H9 (cell line): ENCODE data around the gene MTMR1. TPM values are rescaled to one million over a fixed set of nuclear protein-coding genes. Genes with fewer than 3 reads are reported as not detected.

ENCODE experiments used
- DNase-seq: peaks from one replicate; pipeline ENCODE4 v3.0.0-alpha.2; 2017
- H2AFZ ChIP-seq: one replicate; pipeline ENCODE4 v1.6.1; 2013; ENCODE audit warnings: mild to moderate bottlenecking, low read length, control low read depth, moderate library complexity
- H2AK5ac ChIP-seq: 2 replicates; pipeline ENCODE4 v1.6.1; 2013; ENCODE audit warnings: low read length, control low read depth, mixed read lengths; ENCODE audit not compliant: insufficient read length
- H2BK120ac ChIP-seq: one replicate; pipeline ENCODE4 v1.6.1; 2013; ENCODE audit warnings: low read depth, mild to moderate bottlenecking, low read length, control low read depth, inconsistent platforms; ENCODE audit not compliant: poor library complexity, severe bottlenecking
- H2BK12ac ChIP-seq: 2 replicates; pipeline ENCODE4 v1.6.1; 2013; ENCODE audit warnings: low read length, control low read depth, mixed read lengths, low read depth; ENCODE audit not compliant: insufficient read length
- H2BK15ac ChIP-seq: 2 replicates; pipeline ENCODE4 v1.6.1; 2013; ENCODE audit warnings: low read depth, low read length, control low read depth
- H2BK20ac ChIP-seq: one replicate; pipeline ENCODE4 v1.6.1; 2013; ENCODE audit warnings: low read depth, mild to moderate bottlenecking, low read length, control low read depth, inconsistent platforms; ENCODE audit not compliant: poor library complexity, severe bottlenecking
- H2BK5ac ChIP-seq: 2 replicates; pipeline ENCODE4 v1.6.1; 2013; ENCODE audit warnings: low read length, control low read depth, mixed read lengths; ENCODE audit not compliant: insufficient read length
- H3K14ac ChIP-seq: 2 replicates; pipeline ENCODE4 v1.6.1; 2013; ENCODE audit warnings: low read length, control low read depth; ENCODE audit not compliant: insufficient read depth
- H3K18ac ChIP-seq: 2 replicates; pipeline ENCODE4 v1.6.1; 2013; ENCODE audit warnings: low read depth, mild to moderate bottlenecking, mixed read lengths, low read length, control low read depth; ENCODE audit not compliant: insufficient read length
- H3K23ac ChIP-seq: 2 replicates; pipeline ENCODE4 v1.6.1; 2013; ENCODE audit warnings: low read length, control low read depth, mixed read lengths, low read depth; ENCODE audit not compliant: insufficient read length
- H3K23me2 ChIP-seq: 2 replicates; pipeline ENCODE4 v1.6.1; 2013; ENCODE audit warnings: low read depth, mild to moderate bottlenecking, mixed read lengths, low read length, control low read depth; ENCODE audit not compliant: insufficient read length, poor library complexity, severe bottlenecking
- H3K27ac ChIP-seq: 2 replicates; pipeline ENCODE4 v1.5.1; 2013; ENCODE audit warnings: low read length, control low read depth, mixed read lengths, low read depth; ENCODE audit not compliant: insufficient read length
- H3K27me3 ChIP-seq: 2 replicates; pipeline ENCODE4 v1.6.1; 2013; ENCODE audit warnings: low read length, control low read depth, inconsistent platforms; ENCODE audit not compliant: insufficient read depth
- H3K4ac ChIP-seq: 2 replicates; pipeline ENCODE4 v1.6.1; 2013; ENCODE audit warnings: low read depth, mild to moderate bottlenecking, control low read depth, inconsistent platforms, low read length, moderate library complexity
- H3K4me1 ChIP-seq: 2 replicates; pipeline ENCODE4 v1.6.1; 2013; ENCODE audit warnings: low read length, control low read depth, inconsistent platforms; ENCODE audit not compliant: insufficient read depth
- H3K4me2 ChIP-seq: 2 replicates; pipeline ENCODE4 v1.6.1; 2013; ENCODE audit warnings: low read length, control low read depth, mixed read lengths; ENCODE audit not compliant: insufficient read length, insufficient read depth
- H3K56ac ChIP-seq: 2 replicates; pipeline ENCODE4 v1.6.1; 2013; ENCODE audit warnings: low read depth, mild to moderate bottlenecking, mixed read lengths, low read length, control low read depth; ENCODE audit not compliant: insufficient read length
- H3K79me1 ChIP-seq: 2 replicates; pipeline ENCODE4 v1.6.1; 2013; ENCODE audit warnings: low read depth, mild to moderate bottlenecking, moderate library complexity, low read length, control low read depth, inconsistent platforms; ENCODE audit not compliant: insufficient read depth, poor library complexity, severe bottlenecking
- H3K79me2 ChIP-seq: 2 replicates; pipeline ENCODE4 v1.6.1; 2013; ENCODE audit warnings: low read length, control low read depth, inconsistent platforms; ENCODE audit not compliant: insufficient read depth
- H3K9ac ChIP-seq: 2 replicates; pipeline ENCODE4 v1.6.1; 2013; ENCODE audit warnings: low read length, control low read depth, mixed read lengths; ENCODE audit not compliant: insufficient read length; ENCODE audit errors: extremely low read depth
- H3K9me3 ChIP-seq: one replicate; pipeline ENCODE4 v1.6.1; 2013; ENCODE audit warnings: low read depth, low read length, inconsistent platforms; ENCODE audit not compliant: control insufficient read depth
- H3T11ph ChIP-seq: one replicate; pipeline ENCODE4 v1.6.1; 2013; ENCODE audit warnings: mild to moderate bottlenecking, low read length, control low read depth, inconsistent platforms
- H4K20me1 ChIP-seq: one replicate; pipeline ENCODE4 v1.6.1; 2013; ENCODE audit not compliant: control insufficient read depth, insufficient read length, insufficient read depth
- H4K5ac ChIP-seq: 2 replicates; pipeline ENCODE4 v1.6.1; 2013; ENCODE audit warnings: low read depth, mild to moderate bottlenecking, mixed read lengths, low read length, control low read depth; ENCODE audit not compliant: insufficient read length
- H4K8ac ChIP-seq: replicated peaks from 2 replicates; pipeline ENCODE4 v1.6.1; 2013; ENCODE audit warnings: low read length, control low read depth, mixed read lengths, low read depth; ENCODE audit not compliant: insufficient read length
- H4K91ac ChIP-seq: 2 replicates; pipeline ENCODE4 v1.6.1; 2013; ENCODE audit warnings: low read depth, mild to moderate bottlenecking, moderate library complexity, mixed read lengths, low read length, control low read depth; ENCODE audit not compliant: insufficient read length
- H3K27ac Mint-ChIP-seq, 3 experiments: 2 replicates in 2 of 3; 3 replicates in 1 of 3; pipeline ENCODE4 v1.8.0; 2020 to 2021; ENCODE audit warnings: mixed read lengths in 3 of 3, mild to moderate bottlenecking in 1 of 3, moderate library complexity in 1 of 3
- H3K27me3 Mint-ChIP-seq: 2 replicates; pipeline ENCODE4 v1.8.0; 2021; ENCODE audit warnings: low read depth, mild to moderate bottlenecking, moderate library complexity, mixed read lengths
- H3K36me3 Mint-ChIP-seq, 3 experiments: 2 replicates in 2 of 3; 3 replicates in 1 of 3; pipeline ENCODE4 v1.8.0; 2020 to 2021; ENCODE audit warnings: low read depth in 3 of 3, mixed read lengths in 3 of 3; ENCODE audit not compliant: insufficient read depth in 1 of 3
- H3K4me1 Mint-ChIP-seq, 2 experiments: 2 replicates each; pipeline ENCODE4 v1.8.0; 2020; ENCODE audit warnings: mixed read lengths in 2 of 2
- H3K4me3 Mint-ChIP-seq, 2 experiments: 2 replicates in 1 of 2; 3 replicates in 1 of 2; pipeline ENCODE4 v1.8.0; 2020 to 2021; ENCODE audit warnings: mild to moderate bottlenecking in 2 of 2, mixed read lengths in 2 of 2, moderate library complexity in 1 of 2
- H3K9me3 Mint-ChIP-seq, 2 experiments: 2 replicates in 1 of 2; 3 replicates in 1 of 2; pipeline ENCODE4 v1.8.0; 2020; ENCODE audit warnings: mild to moderate bottlenecking in 2 of 2, mixed read lengths in 2 of 2, moderate library complexity in 1 of 2
- WGBS: extraction: QIAGEN DNeasy Blood & Tissue Kit; methylation state at CpG from one replicate; pipeline ENCODE4 v1.1.7; 2013; ENCODE audit warnings: missing lambda C conversion rate, low lambda C conversion rate, mixed read lengths; ENCODE audit not compliant: insufficient read length; ENCODE audit errors: extremely low coverage; 5-methylcytosine and 5-hydroxymethylcytosine counted together
- total RNA-seq: library from RNA; stranded (reverse); gene quantifications from 2 replicates; pipeline ENCODE4 v1.2.1, GENCODE V29; 2021
- TF ChIP-seq, protein P1 (sequence below): fragments of 200-600 bp; sonication (generic); conservative IDR thresholded peaks from 3 replicates; pipeline ENCODE4 v1.8.0; 2021; ENCODE audit warnings: antibody characterized with exemption, mild to moderate bottlenecking

MTMR1 gene
- total RNA-seq, 1 experiment from 2014 or later: 25.2 TPM

DNA sequence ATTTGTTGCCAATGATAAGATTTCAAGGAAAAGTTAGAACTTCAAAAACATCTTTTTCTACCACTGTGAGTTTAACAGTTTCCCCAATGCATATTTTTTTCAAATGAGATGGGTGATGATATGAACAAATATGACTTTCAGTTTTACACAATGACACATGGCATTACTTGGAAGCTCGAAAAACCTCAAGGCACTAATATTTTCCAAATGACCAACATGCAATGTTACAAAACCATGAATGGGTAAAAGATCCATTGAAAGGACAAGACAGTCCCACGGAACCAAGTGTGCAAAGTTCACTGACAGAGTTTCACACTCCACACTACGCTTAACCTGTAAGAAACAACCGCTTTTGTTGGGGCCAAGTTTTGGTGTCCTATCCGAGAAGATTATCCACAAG, 120.7 kb downstream of the MTMR1 start:
- H3K9me3 ChIP-seq: no peaks in the 10 kb centered on the region
- H3K27me3 ChIP-seq: no peaks in the 10 kb centered on the region
- Mint-ChIP-seq H3K27me3 (no peaks in the 10 kb centered on the region), H3K4me3 (no peak overlapping the region), H3K36me3 (peaks cover 10 to 14% (median 14%) of the 10 kb centered on the region in 3 experiments), H3K4me1 (no peaks in the 10 kb centered on the region), H3K9me3 (peaks cover 28 to 46% of the 10 kb centered on the region in 2 experiments), H3K27ac (no peak overlapping the region)
- WGBS: no CpG with 5 or more reads among the region's 5 CpGs
- no peak overlapping the region for H3K56ac ChIP-seq
- H4K8ac ChIP-seq: no peak overlapping the region
- no peak overlapping the region for H3K14ac ChIP-seq
- H3K4me2 ChIP-seq: no peak overlapping the region
- H3K4ac ChIP-seq: no peak overlapping the region
- H4K20me1 ChIP-seq: no peaks in the 10 kb centered on the region
- H2BK120ac ChIP-seq: no peak overlapping the region
- H3K23ac ChIP-seq: no peak overlapping the region
- no peak overlapping the region for H3K9ac ChIP-seq
- H3K79me2 ChIP-seq: no peaks in the 10 kb centered on the region
- no peak for DNase-seq
- no peak overlapping the region for H2AFZ ChIP-seq
- H3K27ac ChIP-seq: no peak overlapping the region
- no peaks in the 10 kb centered on the region for H3K23me2 ChIP-seq
- H3K4me1 ChIP-seq: no peaks in the 10 kb centered on the region
- no peak overlapping the region for H2BK15ac ChIP-seq
- H3K18ac ChIP-seq: no peak overlapping the region
- H4K91ac ChIP-seq: no peak overlapping the region
- no peak overlapping the region for H3T11ph ChIP-seq
- H2BK20ac ChIP-seq: no peak overlapping the region
- TF ChIP-seq, protein P1, sequence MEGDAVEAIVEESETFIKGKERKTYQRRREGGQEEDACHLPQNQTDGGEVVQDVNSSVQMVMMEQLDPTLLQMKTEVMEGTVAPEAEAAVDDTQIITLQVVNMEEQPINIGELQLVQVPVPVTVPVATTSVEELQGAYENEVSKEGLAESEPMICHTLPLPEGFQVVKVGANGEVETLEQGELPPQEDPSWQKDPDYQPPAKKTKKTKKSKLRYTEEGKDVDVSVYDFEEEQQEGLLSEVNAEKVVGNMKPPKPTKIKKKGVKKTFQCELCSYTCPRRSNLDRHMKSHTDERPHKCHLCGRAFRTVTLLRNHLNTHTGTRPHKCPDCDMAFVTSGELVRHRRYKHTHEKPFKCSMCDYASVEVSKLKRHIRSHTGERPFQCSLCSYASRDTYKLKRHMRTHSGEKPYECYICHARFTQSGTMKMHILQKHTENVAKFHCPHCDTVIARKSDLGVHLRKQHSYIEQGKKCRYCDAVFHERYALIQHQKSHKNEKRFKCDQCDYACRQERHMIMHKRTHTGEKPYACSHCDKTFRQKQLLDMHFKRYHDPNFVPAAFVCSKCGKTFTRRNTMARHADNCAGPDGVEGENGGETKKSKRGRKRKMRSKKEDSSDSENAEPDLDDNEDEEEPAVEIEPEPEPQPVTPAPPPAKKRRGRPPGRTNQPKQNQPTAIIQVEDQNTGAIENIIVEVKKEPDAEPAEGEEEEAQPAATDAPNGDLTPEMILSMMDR: no peak
- H3K79me1 ChIP-seq: no peaks in the 10 kb centered on the region
- no peak overlapping the region for H2BK12ac ChIP-seq
- no peak overlapping the region for H4K5ac ChIP-seq
- H2AK5ac ChIP-seq: no peak overlapping the region
- H2BK5ac ChIP-seq: no peak overlapping the region

Other genes starting within 250 kb of the MTMR1 start
- 4.8 and 6.4 TPM in 2 replicates for gene MTM1, start 124.8 kb upstream of the MTMR1 start, total RNA-seq
- 7.2 and 7.3 TPM in 2 replicates for gene CD99L2, start 205.3 kb downstream of the MTMR1 start, total RNA-seq